ENCODE results near the gene NDC80. TPM values are rescaled to one million over a fixed set of nuclear protein-coding genes. Genes with fewer than 3 reads are reported as not detected.
A peak's percentile ranks its signal among the peaks of the same experiment; 100 is the strongest.

The NDC80 gene
- total RNA-seq, 3 donors from 2014 or later (not counting 1 experiment from before 2014, with no cell fraction given) = 3.4 to 6.5 (median 5.5) TPM

GRCh38 chr18:2569338-2570207, 1.8 kb upstream of the NDC80 start:
- H3K9me3 ChIP-seq (ENCODE audit: control insufficient read depth, insufficient read depth, low read length) = no peaks in the 10 kb centered on the region
- Mint-ChIP-seq H3K27ac (peak overlapping the region; percentile 99 to 100), H3K27me3 (ENCODE audit: low read depth in 2 of 2) (no peaks in the 10 kb centered on the region), H3K9me3 (no peaks in the 10 kb centered on the region), H3K4me1 (peaks cover 42 to 47% of the 10 kb centered on the region in 2 donors), H3K36me3 (peaks cover 7% of the 10 kb centered on the region), H3K4me3 (peak overlapping the region; percentile 98)
- H3K27me3 ChIP-seq (ENCODE audit: control insufficient read depth, insufficient read depth, low read length) = no peaks in the 10 kb centered on the region
- H3K36me3 ChIP-seq (ENCODE audit: control insufficient read depth, insufficient read depth, low read length) = peaks cover 12% of the 10 kb centered on the region
- intact Hi-C loops (cut with micrococcal nuclease) = loop anchor here (2.0 kb wide), 1 partner anchor 67 kb away; no protein-coding TSS in a partner anchor
- TF ChIP-seq CTCF (IDR thresholded peaks at IDR 0.05) = no peak
- H3K4me1 ChIP-seq (ENCODE audit: control insufficient read depth, insufficient read depth, low read length) = peaks cover 20% of the 10 kb centered on the region
- H3K4me3 ChIP-seq (ENCODE audit: low read length) = no peak overlapping the region
- DNase-seq = no peak
- ATAC-seq = no peak
- H3K27ac ChIP-seq (ENCODE audit: low read length) = no peak overlapping the region
- WGBS (ENCODE audit: insufficient coverage) = 92% methylated on average over 8 of the region's 10 CpGs

GRCh38 chr18:2570772-2571199, 571 bp upstream of the NDC80 start:
- H3K4me3 ChIP-seq (ENCODE audit: low read length) = peak overlapping the region; percentile 75

GRCh38 chr18:2572171-2572569, 813 bp downstream of the NDC80 start:
- 0% methylated on average over 1 of the region's 1 CpG for WGBS (ENCODE audit: insufficient coverage)
- Histone ChIP-seq H3K4me1 (ENCODE audit: control insufficient read depth, insufficient read depth, low read length) (peaks cover 20% of the 10 kb centered on the region), H3K9me3 (ENCODE audit: control insufficient read depth, insufficient read depth, low read length) (no peaks in the 10 kb centered on the region), H3K27ac (ENCODE audit: low read length) (no peak overlapping the region), H3K36me3 (ENCODE audit: control insufficient read depth, insufficient read depth, low read length) (no peaks in the 10 kb centered on the region), H3K27me3 (ENCODE audit: control insufficient read depth, insufficient read depth, low read length) (no peaks in the 10 kb centered on the region), H3K4me3 (ENCODE audit: low read length) (no peak overlapping the region)
- TF ChIP-seq CTCF (IDR thresholded peaks at IDR 0.05) = no peak
- H3K27me3 Mint-ChIP-seq (ENCODE audit: low read depth in 2 of 2) = no peaks in the 10 kb centered on the region
- H3K27ac Mint-ChIP-seq = peak overlapping the region; percentile 99 to 100
- H3K36me3 Mint-ChIP-seq = peaks cover under 1% of the 10 kb centered on the region
- no peaks in the 10 kb centered on the region for H3K9me3 Mint-ChIP-seq
- DNase-seq (peak in 1 of 2 donors; percentile 32), ATAC-seq (no peak)
- peak overlapping the region; percentile 98 for H3K4me3 Mint-ChIP-seq
- intact Hi-C loops (cut with micrococcal nuclease) = no loop called here
- H3K4me1 Mint-ChIP-seq = peaks cover 42 to 43% of the 10 kb centered on the region in 2 donors

More at GRCh38 chr18:2570772-2571199, 571 bp upstream of the NDC80 start:
- no peaks in the 10 kb centered on the region for H3K27me3 ChIP-seq (ENCODE audit: control insufficient read depth, insufficient read depth, low read length)
- H3K4me1 Mint-ChIP-seq = peaks cover 42 to 47% of the 10 kb centered on the region in 2 donors
- ATAC-seq = peak; percentile 66 to 72 (median 69)
- intact Hi-C loops (cut with micrococcal nuclease) = loop anchor here (1.0 to 2.0 kb wide), 3 partner anchors 35 to 86 kb away; no protein-coding TSS in a partner anchor
- 0% methylated on average over 16 of the region's 16 CpGs for WGBS (ENCODE audit: insufficient coverage)
- no peaks in the 10 kb centered on the region for H3K9me3 ChIP-seq (ENCODE audit: control insufficient read depth, insufficient read depth, low read length)
- peak overlapping the region; percentile 98 for H3K4me3 Mint-ChIP-seq
- peaks cover 7% of the 10 kb centered on the region for H3K36me3 Mint-ChIP-seq
- peak overlapping the region; percentile 96 for H3K27ac ChIP-seq (ENCODE audit: low read length)
- H3K27ac Mint-ChIP-seq = peak overlapping the region; percentile 99 to 100
- peaks cover 20% of the 10 kb centered on the region for H3K4me1 ChIP-seq (ENCODE audit: control insufficient read depth, insufficient read depth, low read length)
- TF ChIP-seq CTCF (IDR thresholded peaks at IDR 0.05) = peak; percentile 8
- DNase-seq = no peak
- no peaks in the 10 kb centered on the region for H3K9me3 Mint-ChIP-seq
- H3K27me3 Mint-ChIP-seq (ENCODE audit: low read depth in 2 of 2) = no peaks in the 10 kb centered on the region
- peaks cover 6% of the 10 kb centered on the region for H3K36me3 ChIP-seq (ENCODE audit: control insufficient read depth, insufficient read depth, low read length)
